Fibroblast of lung (primary cell): ENCODE data around the gene CD68. TPM values are rescaled to one million over a fixed set of nuclear protein-coding genes. Genes with fewer than 3 reads are reported as not detected.

Experiments used
- DNase-seq, 2 donors: peaks; one replicate each; pipeline versions ENCODE4 v3.0.0 to v3.0.0-alpha.2; 2010; ENCODE audit warnings: low read depth in 2 of 2
- H2AFZ ChIP-seq: 2 replicates; pipeline ENCODE4 v1.5.1; 2012; ENCODE audit warnings: low read length, control low read depth, inconsistent platforms
- H3K27ac ChIP-seq: 2 replicates; pipeline ENCODE4 v1.5.1; 2011; ENCODE audit warnings: low read length, control low read depth; ENCODE audit not compliant: insufficient read depth
- H3K27me3 ChIP-seq: 2 replicates; pipeline ENCODE4 v1.5.1; 2011; ENCODE audit warnings: mild to moderate bottlenecking, low read length; ENCODE audit not compliant: control insufficient read depth, insufficient read depth
- H3K36me3 ChIP-seq: 2 replicates; pipeline ENCODE4 v1.5.1; 2011; ENCODE audit warnings: low read length; ENCODE audit not compliant: control insufficient read depth, insufficient read depth
- H3K4me1 ChIP-seq: 2 replicates; pipeline ENCODE4 v1.5.1; 2011; ENCODE audit warnings: low read length; ENCODE audit not compliant: control insufficient read depth, insufficient read depth; ENCODE audit errors: extremely low read depth
- H3K4me2 ChIP-seq: 2 replicates; pipeline ENCODE4 v1.5.1; 2011; ENCODE audit warnings: low read length, control low read depth; ENCODE audit not compliant: insufficient read depth; ENCODE audit errors: extremely low read depth
- H3K4me3 ChIP-seq, 4 experiments: fragments of 200-600 bp in 1 of 4; sonication (generic) in 1 of 4; replicated peaks in 1 of 4; 2 replicates each; pipeline ENCODE4 v1.5.1; 2011 to 2016; ENCODE audit warnings: low read length in 4 of 4, low read depth in 3 of 4, mild to moderate bottlenecking in 3 of 4, control low read depth in 2 of 4, inconsistent platforms in 1 of 4, mixed read lengths in 1 of 4; ENCODE audit not compliant: insufficient read depth in 1 of 4; ENCODE audit errors: control extremely low read depth in 1 of 4
- H3K79me2 ChIP-seq: 2 replicates; pipeline ENCODE4 v1.5.1; 2012; ENCODE audit warnings: mild to moderate bottlenecking, low read length, inconsistent platforms; ENCODE audit not compliant: control insufficient read depth, insufficient read depth
- H3K9ac ChIP-seq: 2 replicates; pipeline ENCODE4 v1.5.1; 2011; ENCODE audit warnings: mild to moderate bottlenecking, low read length, control low read depth; ENCODE audit not compliant: insufficient read depth
- H3K9me3 ChIP-seq: 2 replicates; pipeline ENCODE4 v1.5.1; 2012; ENCODE audit warnings: low read depth, low read length; ENCODE audit not compliant: control insufficient read depth, insufficient read depth
- H4K20me1 ChIP-seq: 2 replicates; pipeline ENCODE4 v1.5.1; 2011; ENCODE audit warnings: low read length; ENCODE audit not compliant: control insufficient read depth, insufficient read depth; ENCODE audit errors: extremely low read depth
- CTCF ChIP-seq, 2 donors: IDR thresholded peaks in 1 of 2; conservative IDR thresholded peaks in 1 of 2; 1 replicate in 1 of 2; 2 replicates in 1 of 2; pipeline ENCODE4 v1.5.1; 2011 to 2012; ENCODE audit warnings: low read length in 2 of 2, control low read depth in 1 of 2, inconsistent platforms in 1 of 2, low read depth in 1 of 2, mild to moderate bottlenecking in 1 of 2
- EZH2 ChIP-seq: IDR thresholded peaks from 2 replicates; pipeline ENCODE4 v1.5.1; 2012; ENCODE audit warnings: low read length, control low read depth, mild to moderate bottlenecking; ENCODE audit errors: missing control alignments
- polyA plus RNA-seq, 2 donors: library from polyadenylated mRNA; depleted of rRNA in 1 of 2; stranded (reverse) in 1 of 2; unstranded in 1 of 2; fragments of >200 nt; gene quantifications; 2 replicates each; pipeline ENCODE4 v1.2.1, GENCODE V29; 2011 to 2012; ENCODE audit warnings: missing spikeins in 1 of 2
- total RNA-seq: library from RNA; depleted of rRNA; stranded (reverse); fragments of >200 nt; gene quantifications from 2 replicates; pipeline ENCODE4 v1.2.1, GENCODE V29; 2014

CD68 gene
- total and polyA plus RNA-seq, 2 donors (not counting 1 experiment from before 2014, with no cell fraction given), result 29.4 to 90.4 TPM

- Histone ChIP-seq H3K4me1 (peaks cover 11% of the 10 kb centered on the region), H3K4me3 (no peak overlapping the region), H3K9ac (no peak overlapping the region), H2AFZ (no peak overlapping the region), H3K27me3 (no peaks in the 10 kb centered on the region), H3K36me3 (no peaks in the 10 kb centered on the region), H3K4me2 (no peak overlapping the region), H3K79me2 (no peaks in the 10 kb centered on the region), H3K9me3 (no peaks in the 10 kb centered on the region), H3K27ac (no peak overlapping the region), H4K20me1 (no peaks in the 10 kb centered on the region)
- TF ChIP-seq EZH2 (no peak), CTCF (conservative IDR thresholded peaks at IDR 0.05 in 1 of 2, IDR thresholded peaks at IDR 0.05 in 1 of 2; ENCODE audit: low read depth in 1 of 2, low read length in 2 of 2) (no peak)
- DNase-seq, result no peak
These were observed 22.8 kb upstream of the CD68 start for GRCh38 chr17:7556627-7557026.

GRCh38 chr17:7557147-7557764 lies 22.2 kb upstream of the CD68 start:
- Histone ChIP-seq H3K4me2 (no peak overlapping the region), H3K27me3 (no peaks in the 10 kb centered on the region), H2AFZ (no peak overlapping the region), H3K36me3 (no peaks in the 10 kb centered on the region), H3K4me1 (peaks cover 11% of the 10 kb centered on the region), H3K27ac (no peak overlapping the region), H4K20me1 (no peaks in the 10 kb centered on the region), H3K9me3 (no peaks in the 10 kb centered on the region), H3K9ac (no peak overlapping the region), H3K79me2 (peaks cover 4% of the 10 kb centered on the region), H3K4me3 (no peak overlapping the region)
- TF ChIP-seq EZH2, result no peak
- no peak for TF ChIP-seq CTCF (conservative IDR thresholded peaks at IDR 0.05 in 1 of 2, IDR thresholded peaks at IDR 0.05 in 1 of 2; ENCODE audit: low read depth in 1 of 2, low read length in 2 of 2)
- DNase-seq, result no peak

- Histone ChIP-seq H2AFZ (peak overlapping the region; percentile 28), H3K4me2 (peak overlapping the region; percentile 61), H3K27me3 (no peaks in the 10 kb centered on the region), H3K4me1 (peaks cover 17% of the 10 kb centered on the region), H3K79me2 (peaks cover 11% of the 10 kb centered on the region), H4K20me1 (no peaks in the 10 kb centered on the region), H3K36me3 (no peaks in the 10 kb centered on the region), H3K4me3 (peak overlapping the region in 1 of 4 experiments; percentile 35), H3K9ac (peak overlapping the region; percentile 1), H3K9me3 (no peaks in the 10 kb centered on the region), H3K27ac (peak overlapping the region; percentile 13)
- peak; percentile 72 to 77 for DNase-seq
- no peak for TF ChIP-seq EZH2
- TF ChIP-seq CTCF (conservative IDR thresholded peaks at IDR 0.05 in 1 of 2, IDR thresholded peaks at IDR 0.05 in 1 of 2; ENCODE audit: low read depth in 1 of 2, low read length in 2 of 2), result no peak
These were observed 21.5 kb upstream of the CD68 start for GRCh38 chr17:7557775-7558543.
